Measurements from ENCODE around the gene ATXN1.

GRCh38 chr6:16725145-16725864, 36.0 kb downstream of the ATXN1 start:
- TF ChIP-seq CTCF (conservative IDR thresholded peaks at IDR 0.05; ENCODE audit: low read length) (no peak), EZH2phosphoT487 (IDR thresholded peaks at IDR 0.05; ENCODE audit: borderline replicate concordance) (no peak)

Data from Loucy (cell line).